Posterior vena cava (tissue), 2 donors: ENCODE results near the gene TSSK2. TPM values are rescaled to one million over a fixed set of nuclear protein-coding genes. Genes with fewer than 3 reads are reported as not detected.

Experiments
- DNase-seq: peaks from one replicate; pipeline ENCODE4 v3.0.0-alpha.2; 2020; ENCODE audit warnings: low spot score
- intact Hi-C, 2 donors: fragments of 100-400 bp; cut with DNase I; formaldehyde crosslinking; loops; one replicate each; pipeline versions ENCODE4 v1.14.1 to v1.14.2; 2022 to 2023
- total RNA-seq, 2 donors: library from RNA; stranded (reverse); fragmentation: NEBNext Ultra II Directional; extraction: Animal tissue kit (Norgen Biotek cat#: 25700); gene quantifications; one replicate each; pipeline ENCODE4 v1.2.1, GENCODE V29; 2021
- donor health status: DM: yes; HTN: yes; CAD: no.
- donor health status: DM: yes; HTN: yes; CAD: no.

TSSK2 gene
- total RNA-seq, 2 donors from 2014 or later, result not detected

DNA sequence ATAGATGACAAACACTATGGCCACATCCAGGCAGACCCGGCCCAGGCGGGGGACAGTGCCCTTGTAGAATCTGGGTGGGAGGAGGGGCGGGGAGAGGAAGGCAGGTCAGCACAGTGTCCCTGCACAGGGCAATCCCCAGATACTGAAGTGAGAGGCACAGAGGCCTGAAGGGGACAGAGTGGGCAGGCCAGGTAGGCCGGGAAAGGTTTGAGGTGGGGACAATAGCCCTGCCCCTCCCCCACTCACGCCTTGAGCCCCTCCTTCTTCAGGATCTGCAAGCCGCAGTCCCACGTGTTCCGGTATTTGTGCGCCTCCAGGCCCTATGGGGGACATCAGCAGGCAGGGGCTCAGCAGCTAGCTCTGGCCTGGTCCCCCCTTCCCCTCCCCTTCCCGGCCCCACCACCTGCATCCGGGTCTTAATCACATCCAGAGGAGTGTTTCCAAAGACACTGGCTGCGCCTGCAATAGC lies 45.1 kb downstream of the TSSK2 start:
- DNase-seq, result no peak
- intact Hi-C loops, result loop anchor here in 1 of 2 donors (5.0 kb wide), 1 partner anchor 1184 kb away; no protein-coding TSS in a partner anchor

DNA sequence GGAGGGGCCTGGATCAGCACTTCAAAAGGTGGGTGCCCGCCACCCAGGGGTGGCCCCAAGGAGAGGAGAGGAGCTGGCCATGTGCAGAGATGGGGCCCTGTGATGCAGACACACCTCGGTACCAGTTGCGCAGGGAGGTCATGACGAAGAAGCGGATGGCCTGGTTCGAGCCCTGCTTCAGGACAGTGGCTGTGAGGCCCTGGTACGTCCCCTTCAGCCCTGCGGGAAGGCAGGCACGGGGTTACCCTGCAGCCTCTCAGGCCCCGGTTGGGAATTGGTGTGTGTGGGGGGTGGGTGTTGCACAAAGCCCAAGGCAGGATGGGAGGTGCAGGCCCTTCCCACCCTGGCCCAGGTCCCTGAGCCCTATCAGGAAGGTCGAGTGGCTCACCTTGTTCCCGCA lies 45.6 kb downstream of the TSSK2 start:
- intact Hi-C loops, result loop anchor here in 1 of 2 donors (5.0 kb wide), 1 partner anchor 1184 kb away; no protein-coding TSS in a partner anchor
- no peak for DNase-seq

DNA sequence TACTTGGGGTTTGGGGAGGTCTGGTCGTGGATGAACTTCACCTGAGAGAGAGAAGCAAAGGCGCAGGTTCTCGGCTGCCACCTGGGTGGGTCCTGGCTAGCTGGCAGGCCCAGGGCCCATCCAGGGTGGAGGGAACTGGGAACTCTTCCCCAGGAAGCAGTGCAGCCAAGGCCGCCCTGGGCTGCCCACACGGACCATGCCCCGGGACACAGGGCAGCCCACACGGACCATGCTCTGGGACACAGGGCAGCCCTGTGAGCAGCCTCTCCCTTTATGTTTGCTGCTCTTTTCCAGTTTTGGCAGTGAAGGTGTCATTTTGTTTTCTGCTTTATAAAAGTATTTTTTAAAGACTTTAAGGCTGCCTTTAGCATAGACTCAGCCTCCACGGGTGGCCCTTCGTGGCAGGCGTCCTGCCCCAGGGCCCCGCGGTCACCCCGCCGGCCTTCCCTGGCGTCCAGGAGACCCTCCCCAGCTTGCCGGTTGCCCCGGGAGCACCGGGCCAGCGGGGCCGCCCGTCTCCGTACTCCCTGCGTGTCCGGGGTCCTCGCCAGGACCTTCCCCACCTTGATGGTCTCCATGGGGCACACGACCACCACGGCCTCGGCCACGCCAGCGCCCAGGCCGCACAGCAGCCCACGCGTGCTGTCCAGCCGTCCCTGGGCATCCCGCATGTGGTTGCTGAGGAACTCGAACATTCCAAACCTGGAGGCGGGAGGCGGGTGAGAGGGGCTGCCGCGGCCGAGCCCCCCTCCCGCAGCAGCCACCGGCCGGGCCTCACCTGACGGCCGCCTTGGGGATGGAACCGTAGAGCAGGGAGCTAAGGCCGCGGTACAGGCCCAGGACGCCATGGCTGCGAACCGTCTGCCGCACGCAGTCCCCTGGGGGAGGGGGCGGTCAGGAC lies 46.3 kb downstream of the TSSK2 start:
- intact Hi-C loops, result loop anchor here in 1 of 2 donors (5.0 kb wide), 1 partner anchor 1185 kb away; no protein-coding TSS in a partner anchor
- DNase-seq, result no peak

DNA sequence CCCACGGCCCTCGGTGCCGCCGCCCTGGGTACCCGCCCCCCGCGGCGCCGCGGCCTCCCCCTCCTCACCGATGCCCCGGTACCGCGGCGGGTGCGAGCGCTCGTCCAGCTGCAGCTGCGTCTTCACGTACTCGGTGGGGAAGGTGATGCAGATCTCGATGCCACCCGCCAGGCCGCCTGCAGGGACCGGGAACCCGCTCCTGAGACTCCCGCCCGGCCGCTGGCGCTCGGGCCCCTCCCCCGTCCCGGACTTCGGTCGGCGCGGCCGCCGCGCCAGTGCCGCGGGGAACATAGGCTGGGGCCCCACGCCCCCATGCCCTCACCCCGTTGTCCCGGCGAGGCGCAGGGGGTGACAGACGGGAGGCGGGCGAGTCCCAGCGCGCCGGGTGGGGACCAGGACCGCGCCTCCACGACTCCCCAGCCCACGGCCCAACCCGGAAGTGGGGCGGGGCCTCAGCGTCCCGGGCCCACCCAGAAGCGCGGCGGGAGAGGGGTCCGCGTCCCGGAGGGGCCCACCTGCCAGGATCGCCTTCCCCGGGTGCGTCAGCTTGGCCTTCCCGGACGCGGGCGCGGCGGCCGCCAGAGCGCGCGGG lies 47.1 kb downstream of the TSSK2 start:
- intact Hi-C loops, result loop anchor here in 1 of 2 donors (5.0 kb wide), 1 partner anchor 1186 kb away; no protein-coding TSS in a partner anchor
- DNase-seq, result no peak

- DNase-seq, result peak; percentile 96
- intact Hi-C loops, result loop anchor here in 1 of 2 donors (5.0 kb wide), 1 partner anchor 1187 kb away; no protein-coding TSS in a partner anchor
Measured at GRCh38 chr22:19178657-19179496, 47.8 kb downstream of the TSSK2 start, which contains the start of gene SLC25A1. SLC25A1 (minus strand) TSS chr22:19178736; CDS start chr22:19178673, 63 bp downstream.

DNA sequence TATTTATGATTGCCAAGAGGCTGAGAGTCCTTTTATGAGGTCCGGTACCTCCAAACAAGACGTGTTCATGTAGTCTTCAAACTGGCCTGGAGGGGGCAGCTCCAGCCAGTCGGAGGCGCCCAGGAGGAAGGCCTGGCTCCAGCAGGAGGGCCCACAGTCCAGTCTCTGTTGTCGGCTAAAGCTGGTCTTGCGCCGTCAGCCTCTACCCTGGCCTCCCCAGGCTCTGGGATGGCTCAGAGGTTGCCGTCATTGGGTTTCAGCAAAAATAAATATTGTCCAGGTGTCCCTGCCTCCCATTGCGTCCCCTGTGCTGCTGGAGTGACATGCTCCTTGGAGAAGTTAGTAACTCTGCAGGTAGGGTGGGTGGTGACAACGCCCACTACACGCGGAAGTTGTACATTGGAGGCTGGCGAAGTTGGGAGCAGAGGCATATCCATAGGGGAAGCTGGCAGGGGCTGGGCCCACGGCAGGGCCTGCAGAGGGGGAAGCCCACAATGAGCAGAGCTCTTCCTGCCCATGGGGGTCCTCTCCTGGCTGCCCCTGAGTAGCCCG lies 48.5 kb downstream of the TSSK2 start:
- peak; percentile 92 for DNase-seq
- intact Hi-C loops, result loop anchor here (2.0 to 5.0 kb wide), 2 partner anchors 41 to 1187 kb away; no protein-coding TSS in a partner anchor

DNA sequence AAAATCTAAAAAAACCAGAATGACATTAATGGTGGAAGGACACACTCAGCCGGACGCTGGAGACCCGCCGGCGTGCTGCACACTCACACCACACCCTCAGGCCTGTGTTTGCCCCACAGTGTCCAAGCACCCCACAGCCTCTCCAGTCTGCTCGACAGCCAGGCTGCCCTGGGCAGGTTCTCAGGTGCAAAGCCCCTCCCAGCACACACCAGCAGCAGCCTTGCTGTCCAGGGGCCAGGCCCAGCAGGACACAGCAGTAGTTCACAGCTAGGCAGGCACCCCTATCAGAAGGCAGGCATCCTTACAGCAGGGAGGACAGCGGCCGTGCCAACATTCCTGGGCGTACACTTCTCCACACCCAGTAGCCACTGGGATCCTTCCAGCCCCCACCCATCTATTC lies 49.1 kb downstream of the TSSK2 start:
- no peak for DNase-seq
- intact Hi-C loops, result loop anchor here in 1 of 2 donors (2.0 kb wide), 1 partner anchor 41 kb away; no protein-coding TSS in a partner anchor

GRCh38 chr22:19180740-19181410 lies 49.8 kb downstream of the TSSK2 start:
- intact Hi-C loops, result loop anchor here in 1 of 2 donors (2.0 kb wide), 1 partner anchor 40 kb away; no protein-coding TSS in a partner anchor
- no peak for DNase-seq

GRCh38 chr22:19181786-19182471 lies 50.8 kb downstream of the TSSK2 start:
- no peak for DNase-seq
- intact Hi-C loops, result loop anchor here in 1 of 2 donors (2.0 kb wide), 1 partner anchor 39 kb away; no protein-coding TSS in a partner anchor

Other genes with a start within 250 kb of the TSSK2 start
- 1 to 10 TPM; 1.0 to 3.5 TPM for gene DGCR6, start 225.0 kb upstream of the TSSK2 start, total RNA-seq
- gene PRODH, start 195.0 kb upstream of the TSSK2 start, total RNA-seq, result 1 to 10 TPM in 1 of 2 donors, under 1 TPM in 1; 0.33 to 3.4 TPM
- 10 to 100 TPM; 28.3 to 35.2 TPM for gene DGCR2, start 8.9 kb upstream of the TSSK2 start, total RNA-seq
- 10 to 100 TPM; 10.2 to 11.5 TPM for gene ESS2, start 13.3 kb downstream of the TSSK2 start, total RNA-seq
- not detected for gene GSC2, start 19.0 kb downstream of the TSSK2 start, total RNA-seq
- gene SLC25A1, start 47.4 kb downstream of the TSSK2 start, total RNA-seq, result 10 to 100 TPM; 46.2 to 47.8 TPM
- gene CLTCL1, start 160.4 kb downstream of the TSSK2 start, total RNA-seq, result 1 to 10 TPM; 6.6 to 9.0 TPM